ENCODE data around the gene CACNA2D2. TPM values are rescaled to one million over a fixed set of nuclear protein-coding genes. Genes with fewer than 3 reads are reported as not detected.

The CACNA2D2 gene
- total RNA-seq, 1 experiment from 2014 or later = 27.7 TPM

GRCh38 chr3:50373146-50374051 lies 130.0 kb downstream of the CACNA2D2 start:
- H3K79me2 ChIP-seq (ENCODE audit: insufficient read depth, low read length) = no peaks in the 10 kb centered on the region
- H3K27ac ChIP-seq (ENCODE audit: insufficient read length, low read depth, low read length) = no peak overlapping the region

More at GRCh38 chr3:50373146-50374051, 130.0 kb downstream of the CACNA2D2 start:
- Mint-ChIP-seq H3K27ac (peak overlapping the region in 2 of 3 experiments; percentile 81 to 88; a peak in 5 of 7 replicates), H3K4me3 (peak overlapping the region in 1 of 2 experiments; percentile 10; a peak in 2 of 5 replicates), H3K9me3 (no peaks in the 10 kb centered on the region), H3K4me1 (peaks cover 19 to 48% of the 10 kb centered on the region in 2 experiments), H3K36me3 (ENCODE audit: insufficient read depth in 1 of 3, low read depth in 3 of 3) (peaks cover 0 to 1% (median 0%) of the 10 kb centered on the region in 3 experiments; a peak in 1 of 7 replicates), H3K27me3 (ENCODE audit: low read depth) (peaks cover 2% of the 10 kb centered on the region)
- H3K4me2 ChIP-seq (ENCODE audit: insufficient read depth, insufficient read length, low read length) = peak overlapping the region; percentile 22
- H2BK15ac ChIP-seq (ENCODE audit: low read depth, low read length) = no peak overlapping the region
- H2BK120ac ChIP-seq (ENCODE audit: low read depth, low read length, poor library complexity, severe bottlenecking) = no peak overlapping the region
- no peak overlapping the region for H2AK5ac ChIP-seq (ENCODE audit: insufficient read length, low read length)
- H3K79me1 ChIP-seq (ENCODE audit: insufficient read depth, low read depth, low read length, poor library complexity, severe bottlenecking) = no peaks in the 10 kb centered on the region
- H4K91ac ChIP-seq (ENCODE audit: insufficient read length, low read depth, low read length) = no peak overlapping the region
- DNase-seq = peak; percentile 71
- no peak overlapping the region for H2BK5ac ChIP-seq (ENCODE audit: insufficient read length, low read length)
- WGBS (ENCODE audit: extremely low coverage, insufficient read length, low lambda C conversion rate) = no CpG with 5 or more reads among the region's 12 CpGs
- no peaks in the 10 kb centered on the region for H3K27me3 ChIP-seq (ENCODE audit: insufficient read depth, low read length)
- H3K23ac ChIP-seq (ENCODE audit: insufficient read length, low read depth, low read length) = no peak overlapping the region
- H2BK20ac ChIP-seq (ENCODE audit: low read depth, low read length, poor library complexity, severe bottlenecking) = no peak overlapping the region
- H3K4me1 ChIP-seq (ENCODE audit: insufficient read depth, low read length) = no peaks in the 10 kb centered on the region
- H3K4ac ChIP-seq (ENCODE audit: low read depth, low read length) = no peak overlapping the region
- no peak overlapping the region for H3K56ac ChIP-seq (ENCODE audit: insufficient read length, low read depth, low read length)
- no peak overlapping the region for H2AFZ ChIP-seq (ENCODE audit: low read length)
- H4K8ac ChIP-seq (replicated peaks; ENCODE audit: insufficient read length, low read depth, low read length) = no peak overlapping the region
- H4K20me1 ChIP-seq (ENCODE audit: control insufficient read depth, insufficient read depth, insufficient read length) = peaks cover 2% of the 10 kb centered on the region
- H3K23me2 ChIP-seq (ENCODE audit: insufficient read length, low read depth, low read length, poor library complexity, severe bottlenecking) = no peaks in the 10 kb centered on the region
- no peak overlapping the region for H3K18ac ChIP-seq (ENCODE audit: insufficient read length, low read depth, low read length)
- no peak overlapping the region for H3K14ac ChIP-seq (ENCODE audit: insufficient read depth, low read length)
- no peak overlapping the region for H4K5ac ChIP-seq (ENCODE audit: insufficient read length, low read depth, low read length)
- no peaks in the 10 kb centered on the region for H3K9me3 ChIP-seq (ENCODE audit: control insufficient read depth, low read depth, low read length)
- no peak overlapping the region for H3T11ph ChIP-seq (ENCODE audit: low read length)
- no peak for TF ChIP-seq CTCF (conservative IDR thresholded peaks at IDR 0.05)
- no peak overlapping the region for H2BK12ac ChIP-seq (ENCODE audit: insufficient read length, low read depth, low read length)
- no peak overlapping the region for H3K9ac ChIP-seq (ENCODE audit: extremely low read depth, insufficient read length, low read length)
